GM21737 (cell line): Measurements from ENCODE around the gene MAU2.

Experiments
- ATAC-seq: cut with Tn5 transposase; IDR thresholded peaks from one replicate; pipeline ENCODE4 v1.9.1; 2021; ENCODE audit warnings: mild to moderate bottlenecking, moderate library complexity; ENCODE audit not compliant: unreplicated experiment

MAU2 gene, protein sequence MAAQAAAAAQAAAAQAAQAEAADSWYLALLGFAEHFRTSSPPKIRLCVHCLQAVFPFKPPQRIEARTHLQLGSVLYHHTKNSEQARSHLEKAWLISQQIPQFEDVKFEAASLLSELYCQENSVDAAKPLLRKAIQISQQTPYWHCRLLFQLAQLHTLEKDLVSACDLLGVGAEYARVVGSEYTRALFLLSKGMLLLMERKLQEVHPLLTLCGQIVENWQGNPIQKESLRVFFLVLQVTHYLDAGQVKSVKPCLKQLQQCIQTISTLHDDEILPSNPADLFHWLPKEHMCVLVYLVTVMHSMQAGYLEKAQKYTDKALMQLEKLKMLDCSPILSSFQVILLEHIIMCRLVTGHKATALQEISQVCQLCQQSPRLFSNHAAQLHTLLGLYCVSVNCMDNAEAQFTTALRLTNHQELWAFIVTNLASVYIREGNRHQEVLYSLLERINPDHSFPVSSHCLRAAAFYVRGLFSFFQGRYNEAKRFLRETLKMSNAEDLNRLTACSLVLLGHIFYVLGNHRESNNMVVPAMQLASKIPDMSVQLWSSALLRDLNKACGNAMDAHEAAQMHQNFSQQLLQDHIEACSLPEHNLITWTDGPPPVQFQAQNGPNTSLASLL

DNA sequence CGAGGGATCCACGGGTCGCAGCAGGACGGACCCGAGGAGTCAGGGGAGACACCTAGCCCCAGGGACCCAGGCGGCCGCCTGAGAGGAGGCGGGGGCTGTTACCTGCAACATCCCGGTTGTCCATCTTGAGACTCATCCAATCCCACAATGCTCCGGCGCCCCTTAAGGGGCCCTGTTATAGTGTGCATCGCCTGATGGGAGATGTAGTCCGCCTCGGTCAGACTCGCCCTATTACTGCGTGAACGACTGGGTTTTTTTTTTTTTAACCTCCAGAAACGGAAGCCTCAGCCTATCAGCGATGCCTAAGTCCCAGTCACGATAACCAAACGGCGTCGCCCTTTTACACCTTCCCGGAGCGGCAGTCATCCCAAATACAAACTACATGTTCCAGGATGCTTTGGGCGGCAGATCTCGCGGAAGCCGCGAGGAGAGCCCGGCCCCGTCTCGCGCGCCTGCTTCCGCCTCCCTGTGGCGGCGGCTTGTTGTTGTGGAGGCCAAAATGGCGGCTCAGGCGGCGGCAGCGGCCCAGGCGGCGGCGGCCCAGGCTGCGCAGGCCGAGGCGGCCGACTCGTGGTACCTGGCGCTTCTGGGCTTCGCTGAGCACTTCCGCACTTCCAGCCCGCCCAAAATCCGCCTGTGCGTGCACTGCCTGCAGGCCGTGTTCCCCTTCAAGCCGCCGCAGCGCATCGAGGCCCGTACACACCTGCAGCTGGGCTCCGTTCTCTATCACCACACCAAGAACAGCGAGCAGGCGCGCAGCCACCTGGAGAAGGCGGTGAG, at the start of gene MAU2, which contains the start of gene SUGP1:
MAU2 (plus strand) TSS at position 469 of the 780 bp plus-strand sequence; CDS start at position 500, 31 bp downstream.
SUGP1 (minus strand) TSS at position 149 of the 780 bp plus-strand sequence; CDS start at position 136, 13 bp downstream.
- ATAC-seq, result peak; percentile 81

DNA sequence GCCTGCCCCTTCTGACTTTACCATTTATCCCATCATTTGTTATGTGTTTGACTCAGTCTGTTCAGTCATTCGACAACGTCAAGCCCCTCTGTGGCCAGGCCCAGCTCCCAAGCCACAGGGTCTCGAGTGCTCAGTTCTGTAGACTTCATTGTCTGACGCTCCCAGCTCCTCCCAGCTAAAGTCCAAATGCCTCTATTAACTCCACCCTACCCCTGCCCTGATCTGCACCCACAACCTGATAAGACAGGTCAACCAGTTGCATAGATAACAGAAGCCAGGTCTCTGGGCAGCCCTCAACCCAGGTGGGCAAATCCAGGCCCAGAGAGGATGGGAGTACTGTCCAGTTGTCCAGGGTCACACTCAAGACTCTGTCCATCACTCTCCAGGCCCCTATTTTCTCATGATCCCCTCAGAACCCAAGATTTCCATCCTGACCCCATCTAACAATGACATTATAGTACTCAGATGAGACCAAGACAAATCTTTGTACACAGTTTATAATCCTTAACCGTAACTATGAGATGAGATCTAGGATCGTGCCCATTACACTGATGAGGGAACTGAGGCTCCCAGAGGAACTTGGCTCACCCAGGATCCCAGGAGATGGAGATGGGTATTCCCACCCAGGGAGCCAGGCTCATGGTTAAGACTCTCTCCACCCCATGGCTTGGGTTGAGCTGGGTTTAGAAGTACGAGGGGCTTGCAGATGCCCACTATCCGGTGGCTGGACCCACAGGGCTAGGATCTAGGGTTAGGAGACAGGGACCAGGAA, 48.6 kb upstream of the MAU2 start:
- no peak for ATAC-seq

DNA sequence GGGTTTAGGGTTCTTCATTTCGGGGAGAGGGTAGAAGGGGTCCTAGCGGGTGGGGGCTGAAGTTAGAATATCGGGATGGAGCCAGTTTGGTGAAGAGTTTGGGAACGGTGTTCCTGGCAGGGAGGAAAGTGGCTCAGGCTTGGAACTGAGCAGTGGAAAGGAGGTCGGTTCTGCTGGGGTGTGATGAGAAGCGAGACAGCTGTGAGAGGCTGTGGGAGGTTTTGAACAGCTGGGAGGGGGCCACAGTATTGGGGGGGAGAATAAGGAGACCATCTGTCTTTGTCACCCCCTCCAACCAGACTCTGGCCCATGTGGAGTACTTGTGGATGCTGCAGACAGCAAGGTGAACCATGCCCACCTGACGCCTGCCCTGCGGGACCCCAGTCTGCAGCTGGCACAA, 46.5 kb upstream of the MAU2 start:
- ATAC-seq, result no peak

DNA sequence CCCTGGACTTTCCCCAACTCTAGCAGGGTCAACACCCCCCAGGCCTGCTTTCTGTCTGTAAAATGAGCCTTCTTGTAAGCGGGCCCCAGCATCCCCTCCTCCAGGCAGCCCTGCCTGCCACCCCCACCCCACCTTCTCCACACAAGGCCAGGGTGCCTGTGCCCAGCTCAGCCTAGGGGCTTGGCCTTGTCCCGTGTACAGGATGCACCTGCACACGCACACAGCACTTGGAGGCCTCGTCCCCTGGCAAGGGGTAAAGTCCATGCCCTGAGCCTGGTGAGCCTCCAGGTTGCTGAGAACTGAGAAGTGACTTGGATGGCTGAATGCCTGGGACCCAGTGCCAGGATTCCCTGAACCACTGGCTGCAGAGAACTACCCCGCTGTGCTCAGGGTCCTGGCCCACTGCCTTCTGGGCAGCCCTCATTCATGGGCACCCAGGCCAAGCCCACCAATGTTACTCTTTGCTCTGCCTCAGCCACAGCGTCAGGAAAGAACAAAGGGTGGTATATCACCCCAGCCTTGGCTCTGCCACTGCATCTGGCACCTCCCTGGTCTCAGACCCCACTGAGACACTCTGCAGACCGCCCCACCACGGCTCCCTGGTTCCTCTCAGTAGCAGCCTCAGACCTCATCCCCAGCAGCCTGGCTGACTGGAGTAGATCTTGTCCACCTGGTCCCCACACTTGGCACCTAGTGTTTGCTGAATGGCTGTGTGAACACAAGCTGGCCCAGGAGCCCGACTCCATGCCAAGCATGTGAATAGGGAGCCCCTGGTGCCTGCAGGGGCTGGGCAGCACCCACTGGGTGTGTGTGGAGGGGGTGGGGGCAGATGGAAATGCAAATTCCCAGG, 45.7 kb upstream of the MAU2 start:
- ATAC-seq, result no peak

DNA sequence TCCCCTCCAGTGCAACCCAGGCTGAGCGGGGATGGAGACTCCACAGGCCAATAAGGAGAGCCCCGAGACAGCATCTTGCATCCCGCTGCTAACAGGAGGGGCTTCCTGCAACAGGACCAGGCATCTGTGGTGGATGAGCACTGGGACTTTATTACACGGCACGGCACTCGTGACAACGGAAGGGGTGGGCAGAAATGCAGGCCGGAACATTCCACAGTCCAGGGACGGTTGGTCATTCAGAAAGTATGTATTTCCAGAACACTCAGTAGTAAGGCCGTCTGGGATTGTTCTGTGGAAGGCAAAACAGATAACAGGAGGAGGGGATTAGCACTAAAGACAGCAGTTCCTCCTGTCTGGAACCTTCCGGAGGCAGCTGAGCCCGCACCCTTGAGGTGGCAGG, 44.2 kb upstream of the MAU2 start:
- no peak for ATAC-seq

DNA sequence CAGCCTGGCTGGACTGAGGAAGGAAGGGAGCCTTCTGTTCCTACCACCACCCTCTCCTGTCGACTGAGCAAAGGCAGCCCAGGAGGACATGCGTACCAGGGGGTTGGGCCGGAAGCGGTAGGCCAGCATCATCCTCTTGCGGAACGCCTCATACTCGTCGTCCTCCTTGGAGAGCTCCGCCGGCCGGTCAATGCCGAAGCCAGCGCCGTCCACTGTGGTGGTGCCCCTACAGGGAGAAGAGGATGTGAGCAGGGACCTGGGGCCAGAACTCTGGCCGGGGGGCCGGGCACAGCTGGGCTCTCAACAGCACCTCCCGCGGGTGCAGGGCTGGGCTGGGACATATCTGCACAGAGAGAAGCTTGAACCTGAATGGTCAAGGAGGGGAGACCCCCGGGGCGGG, 43.8 kb upstream of the MAU2 start:
- ATAC-seq, result no peak

DNA sequence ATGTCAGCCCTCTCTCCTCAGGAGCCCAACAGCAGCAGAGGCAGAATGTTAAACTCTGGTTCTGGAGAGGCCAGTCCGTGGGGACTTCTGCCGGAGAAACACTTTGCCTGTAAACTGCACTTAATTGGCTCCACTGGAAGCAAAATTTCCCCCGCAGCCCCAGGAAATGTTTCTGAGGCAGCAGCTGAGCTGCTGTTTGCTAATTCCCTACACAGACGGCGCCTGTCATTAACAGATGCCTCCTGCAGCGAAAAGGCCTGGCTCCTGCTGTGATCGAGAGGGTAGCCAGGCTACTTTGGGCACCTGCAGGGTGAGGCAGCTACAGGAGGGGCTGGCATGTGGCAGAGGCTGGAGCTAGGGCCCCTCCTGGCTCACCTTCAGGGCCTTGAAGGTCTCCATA, 42.3 kb upstream of the MAU2 start:
- ATAC-seq, result no peak

DNA sequence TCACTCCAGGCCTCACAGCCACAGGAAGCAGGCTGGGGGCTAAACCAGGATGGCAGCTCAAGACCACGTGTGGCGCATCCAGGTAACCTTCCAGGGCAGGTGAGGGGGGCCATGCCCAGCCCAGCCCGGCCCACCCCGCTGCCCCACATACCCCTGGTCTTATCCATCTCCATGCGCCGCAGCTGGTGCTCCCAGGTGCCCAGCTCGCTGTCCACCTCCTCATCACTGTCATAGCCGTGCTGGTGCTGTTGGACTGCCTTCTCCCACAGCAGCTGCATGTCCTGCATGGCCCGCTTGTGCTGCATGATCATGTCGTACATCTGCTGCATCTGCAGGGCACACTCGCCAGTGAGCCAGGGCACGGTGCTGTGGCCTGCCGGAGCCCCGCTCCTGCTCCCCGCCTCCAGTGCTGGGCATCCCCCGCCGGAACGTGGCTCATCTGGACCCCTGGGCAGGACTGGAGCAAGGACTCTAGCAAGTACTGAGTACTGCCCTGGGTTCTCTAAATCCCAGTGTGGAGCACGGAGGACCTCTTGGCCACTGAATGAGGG, 41.5 kb upstream of the MAU2 start:
- ATAC-seq, result no peak

DNA sequence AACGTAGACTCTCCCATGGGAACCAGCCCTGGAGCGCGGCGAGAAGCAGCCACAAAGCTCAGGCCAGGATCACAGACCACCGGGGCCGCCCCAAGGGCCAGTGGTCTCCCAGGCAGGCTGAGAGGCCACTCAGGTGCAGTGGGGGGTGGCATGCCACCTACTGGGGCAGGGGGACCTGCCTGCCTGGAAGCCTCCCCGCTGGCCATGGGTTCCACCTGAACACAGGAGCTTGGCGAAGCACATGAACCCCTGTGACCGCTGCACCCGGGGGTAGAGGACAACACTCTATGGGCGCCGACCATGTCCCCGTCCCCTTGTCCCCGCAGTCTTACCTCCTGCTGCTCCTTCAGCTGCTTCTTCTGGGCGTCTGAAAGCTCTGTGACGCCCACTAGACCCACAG, 40.8 kb upstream of the MAU2 start:
- ATAC-seq, result no peak

DNA sequence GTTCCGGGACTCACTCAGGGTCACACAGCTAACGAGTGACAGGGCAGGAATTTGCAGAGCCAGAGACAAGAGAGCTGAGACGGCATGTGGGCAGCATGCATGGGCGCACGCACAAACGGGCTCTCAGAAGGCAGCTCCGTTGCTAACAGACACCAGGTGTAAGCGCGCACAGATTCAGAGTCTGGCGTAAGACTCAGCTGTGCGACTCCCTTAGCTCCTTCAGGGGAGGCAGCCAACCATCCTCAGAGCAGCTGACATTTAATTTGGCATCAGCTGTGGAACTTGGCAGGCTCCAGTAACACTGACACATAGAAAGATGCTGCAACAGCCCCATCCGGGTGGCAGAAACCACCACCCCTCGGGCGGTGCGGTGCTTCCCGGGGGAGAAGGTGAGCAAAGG, 40.1 kb upstream of the MAU2 start:
- no peak for ATAC-seq

DNA sequence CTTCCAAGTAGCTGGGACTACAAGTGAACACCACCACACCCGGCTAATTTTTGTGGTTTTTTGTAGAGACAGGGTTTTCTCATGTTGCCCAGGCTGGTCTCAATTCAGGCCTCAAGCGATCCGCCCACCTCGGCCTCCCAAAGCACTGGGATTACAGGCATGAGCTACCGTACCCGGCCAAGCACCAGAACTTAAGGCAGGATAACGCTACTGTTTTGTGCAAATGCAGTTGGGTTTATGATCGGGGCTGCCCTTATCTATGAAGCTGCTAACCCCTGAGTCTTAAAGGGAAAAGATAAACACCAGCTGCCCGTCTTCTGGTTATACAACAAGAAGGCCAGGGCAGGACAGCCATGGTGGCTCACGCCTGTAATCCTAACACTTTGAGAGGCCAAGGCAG, 34.9 kb upstream of the MAU2 start:
- ATAC-seq, result no peak

DNA sequence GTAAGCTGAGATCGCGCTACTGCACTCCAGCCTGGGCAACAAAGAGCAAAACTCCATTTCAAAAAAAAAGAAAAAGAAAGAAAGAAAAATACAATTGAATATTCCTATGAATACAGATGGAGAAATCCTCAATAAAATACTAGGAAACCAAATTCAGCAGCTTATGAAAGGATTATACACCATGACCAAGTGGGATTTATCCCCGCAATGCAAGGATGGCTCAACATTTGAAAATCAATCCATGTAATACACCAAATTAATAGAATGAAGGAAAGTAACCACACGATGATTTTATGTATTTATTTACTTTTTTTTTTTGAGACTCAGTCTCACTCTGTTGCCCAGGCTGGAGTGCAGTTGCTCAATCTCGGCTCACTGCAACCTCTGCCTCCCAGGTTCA, 28.0 kb upstream of the MAU2 start:
- no peak for ATAC-seq

DNA sequence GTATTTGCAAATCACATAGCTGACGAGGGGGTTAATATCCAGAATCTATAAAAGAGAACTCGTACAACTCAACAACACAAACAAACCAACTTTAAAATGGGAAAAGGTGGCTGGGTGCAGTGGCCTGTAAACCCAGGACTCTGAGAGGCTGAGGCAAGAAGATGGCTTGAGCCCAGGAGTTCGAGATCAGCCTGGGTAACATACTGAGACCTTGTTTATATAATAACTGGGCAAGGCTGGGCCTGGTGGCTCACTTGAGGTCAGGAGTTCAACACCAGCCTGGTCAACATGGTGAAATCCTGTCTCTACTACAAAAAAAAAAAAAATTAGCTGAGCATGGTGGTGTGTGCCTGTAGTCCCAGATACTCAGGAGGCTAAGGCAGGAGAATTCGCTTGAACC, 25.7 kb upstream of the MAU2 start:
- no peak for ATAC-seq

DNA sequence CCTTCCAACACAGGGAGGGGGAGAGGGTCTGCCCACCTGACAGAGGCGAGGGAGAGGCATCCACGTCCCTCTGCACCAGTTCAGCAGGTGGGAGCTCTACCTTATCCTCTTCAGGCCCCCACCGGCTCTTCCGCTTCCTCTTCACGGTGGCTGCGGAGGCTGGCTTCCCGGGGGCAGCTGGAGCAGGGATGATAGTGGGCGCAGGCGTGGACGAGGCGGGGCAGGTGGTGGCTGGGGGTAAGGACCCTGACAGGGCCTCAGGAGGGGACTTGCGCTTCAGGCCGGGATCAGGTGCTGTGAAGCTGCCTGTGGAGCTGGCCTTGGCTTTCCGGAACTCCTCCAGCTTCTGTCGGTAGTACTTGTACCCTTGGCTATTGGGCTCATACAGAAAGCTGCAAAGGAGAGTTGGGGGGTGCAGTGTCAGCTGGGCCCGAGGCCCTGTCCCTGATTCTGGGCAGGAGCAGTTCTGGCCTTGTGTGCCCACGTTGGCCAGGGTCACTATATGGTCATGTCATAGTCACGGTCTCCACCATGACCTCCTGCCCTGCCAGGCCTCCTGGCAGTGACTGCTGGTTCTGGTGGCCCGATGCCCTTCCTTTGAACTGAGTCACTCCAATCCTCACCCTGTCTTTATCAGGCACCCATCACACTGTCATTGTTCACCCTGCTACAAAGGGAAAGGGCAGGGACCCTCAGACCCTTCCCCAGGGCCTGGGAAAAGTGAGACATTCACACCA, 23.5 kb upstream of the MAU2 start:
- ATAC-seq, result no peak

DNA sequence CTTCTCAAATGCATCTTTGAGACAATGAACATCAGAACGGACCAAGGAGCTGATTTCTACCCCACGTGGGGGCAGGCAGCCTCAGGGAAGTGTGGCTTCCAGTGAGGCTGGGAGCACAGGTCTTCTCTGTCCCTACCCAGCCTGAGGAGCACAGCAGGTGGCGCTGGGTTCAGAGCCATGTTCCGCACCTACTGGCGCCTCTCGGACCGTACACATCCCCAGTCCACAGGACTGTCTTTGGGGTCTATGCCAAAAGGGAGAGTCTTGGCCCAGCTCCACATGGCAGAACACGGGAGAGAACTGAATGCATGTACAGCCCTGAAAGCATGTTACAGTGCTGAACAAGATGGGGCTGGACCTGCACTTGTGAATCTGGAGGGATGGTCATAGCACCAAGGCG, 22.9 kb upstream of the MAU2 start:
- no peak for ATAC-seq

DNA sequence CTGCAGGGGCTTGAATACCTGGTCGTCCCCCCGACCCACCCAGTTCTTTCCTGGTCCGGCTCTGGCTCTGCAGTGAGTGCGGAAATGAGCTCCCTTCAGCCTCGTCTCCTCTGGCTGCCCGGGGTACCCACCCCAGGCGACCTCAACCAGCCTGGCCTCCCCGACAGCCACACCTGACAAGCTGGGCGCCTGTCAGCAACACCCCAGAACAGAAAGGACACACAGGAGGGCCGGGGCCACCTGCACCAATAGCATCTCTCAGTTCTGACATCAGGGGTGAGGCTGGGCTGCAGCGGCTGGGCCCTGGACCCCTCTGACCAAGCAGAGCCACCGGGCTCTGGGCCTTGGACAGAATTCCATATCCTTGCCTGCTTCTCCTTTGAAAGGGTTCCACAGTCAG, 20.0 kb upstream of the MAU2 start:
- ATAC-seq, result no peak

DNA sequence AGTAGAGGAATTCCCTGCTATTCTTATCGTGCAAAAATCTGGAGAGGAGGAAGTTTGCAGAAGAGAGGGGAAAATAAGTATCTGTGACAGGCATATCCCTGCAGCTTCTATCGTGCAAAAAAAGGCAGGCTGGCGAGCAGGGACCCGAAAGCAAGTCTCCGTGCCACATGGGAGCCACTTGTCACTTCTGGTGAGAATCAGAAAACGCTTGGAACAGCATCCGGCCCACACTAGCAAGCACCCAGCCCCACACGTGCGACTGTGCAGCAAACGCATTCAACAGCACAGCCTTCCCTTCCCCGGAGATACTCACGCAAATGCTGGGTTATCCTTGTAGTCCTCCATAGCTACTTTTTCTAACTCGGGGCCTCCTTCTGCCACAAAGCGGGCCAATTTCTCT, 17.2 kb upstream of the MAU2 start:
- no peak for ATAC-seq

DNA sequence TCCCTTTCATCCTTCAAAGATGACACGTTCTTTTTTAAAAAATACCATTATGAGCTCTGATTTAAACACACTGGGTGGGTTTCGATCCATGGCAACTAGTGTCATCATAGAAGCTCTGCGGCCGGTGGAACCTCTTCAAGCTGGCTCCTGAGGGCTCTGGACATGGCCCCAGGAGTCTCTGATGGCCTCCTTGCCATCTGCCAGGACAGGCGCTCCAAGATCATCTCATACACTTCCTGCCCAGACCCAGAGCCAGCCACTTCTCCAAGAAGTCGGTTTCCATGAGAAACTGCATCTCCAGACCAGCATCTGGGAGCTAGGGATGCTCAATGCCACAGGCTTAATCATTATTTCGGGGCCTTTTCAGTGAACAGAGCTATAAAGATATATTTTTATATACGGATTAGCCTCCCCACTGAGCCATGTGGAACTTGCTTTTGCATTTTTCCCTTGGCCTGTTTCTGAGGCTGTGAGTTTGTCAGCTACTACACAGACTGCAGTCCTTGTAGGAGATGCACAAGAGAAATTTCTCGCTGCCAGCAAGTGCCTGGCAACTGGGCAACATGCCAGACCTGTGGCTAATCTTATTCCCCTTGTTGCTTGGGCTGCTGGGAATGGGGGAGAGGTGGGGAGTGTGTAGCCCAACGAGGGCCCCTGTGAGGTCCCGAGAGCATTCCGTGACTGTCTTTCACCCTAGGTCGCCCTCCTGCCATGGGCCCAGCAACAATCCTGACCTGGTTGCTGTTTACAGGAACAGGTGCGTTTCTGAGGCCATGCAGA, 16.3 kb upstream of the MAU2 start:
- no peak for ATAC-seq
